MG63 (cell line): ENCODE measurements around the gene DENND2D. TPM values are rescaled to one million over a fixed set of nuclear protein-coding genes. Genes with fewer than 3 reads are reported as not detected.

ENCODE experiments used
- DNase-seq: peaks from one replicate; pipeline ENCODE4 v3.0.0-alpha.2; 2020
- H3K27me3 ChIP-seq: fragments of 250-450 bp; sonication (Bioruptor Pico); 2 replicates; pipeline ENCODE4 v1.5.1; 2020; ENCODE audit warnings: mild to moderate bottlenecking, moderate library complexity
- H3K36me3 ChIP-seq: fragments of 250-450 bp; sonication (Bioruptor Pico); 2 replicates; pipeline ENCODE4 v1.5.1; 2020; ENCODE audit warnings: mild to moderate bottlenecking, moderate library complexity
- H3K4me3 ChIP-seq: fragments of 250-450 bp; sonication (Bioruptor Pico); 2 replicates; pipeline ENCODE4 v1.5.1; 2020; ENCODE audit warnings: mild to moderate bottlenecking, moderate library complexity
- H3K9me3 ChIP-seq: fragments of 250-450 bp; sonication (Bioruptor Pico); 2 replicates; pipeline ENCODE4 v1.5.1; 2020; ENCODE audit warnings: mild to moderate bottlenecking, moderate library complexity
- total RNA-seq: library from RNA; depleted of rRNA; stranded (reverse); fragments of >200 nt; shearing (Covaris generic); gene quantifications from 2 replicates; pipeline ENCODE4 v1.2.3, GENCODE V29; 2014; ENCODE audit warnings: low replicate concordance; rRNA removed

The DENND2D gene
- total RNA-seq, 1 experiment from 2014 or later, result 2.6 TPM

DNA sequence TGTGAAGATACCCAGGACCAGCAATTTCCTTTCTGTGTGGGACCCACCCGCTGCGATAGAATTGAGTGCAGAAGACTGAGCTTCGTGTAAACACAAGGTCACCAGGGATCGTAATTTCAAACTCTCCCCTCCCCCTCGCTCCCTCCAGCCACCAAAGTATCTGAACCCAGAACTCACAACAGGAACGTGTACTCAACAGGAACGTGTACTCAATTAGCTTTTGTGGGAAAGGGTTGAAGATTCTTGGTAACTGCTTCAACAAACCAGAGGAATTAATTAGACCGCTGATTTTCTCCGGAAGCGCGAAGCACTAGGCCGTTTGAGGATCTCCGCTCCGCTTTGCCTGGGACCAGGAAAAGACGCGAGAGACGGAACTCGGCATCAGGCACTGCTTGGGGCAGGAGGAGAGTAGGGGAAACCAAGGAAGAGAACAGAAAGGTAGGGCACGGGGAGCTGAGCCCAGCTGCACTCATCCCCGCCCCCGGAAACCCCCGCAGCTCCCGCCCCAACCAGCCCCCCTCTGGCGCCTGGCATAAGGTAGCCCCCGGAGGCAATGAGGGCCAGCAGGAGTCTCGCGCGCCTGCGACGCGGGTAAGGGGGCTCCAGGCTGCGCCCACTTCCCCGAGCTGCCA is 61.0 kb downstream of the DENND2D start:
- DNase-seq, result peak; percentile 76
- Histone ChIP-seq H3K4me3 (peak overlapping the region; percentile 95), H3K27me3 (no peaks in the 10 kb centered on the region), H3K9me3 (no peaks in the 10 kb centered on the region), H3K36me3 (peaks cover 25% of the 10 kb centered on the region)

Other genes with a start within 250 kb of the DENND2D start
- gene LRIF1, start 236.7 kb downstream of the DENND2D start, total RNA-seq, result 6.9 and 9.4 TPM in 2 replicates
- 56.9 and 73.4 TPM in 2 replicates for gene DRAM2, start 60.6 kb downstream of the DENND2D start, total RNA-seq
- 37.0 and 55.6 TPM in 2 replicates for gene CEPT1, start 60.4 kb downstream of the DENND2D start, total RNA-seq
- gene CHI3L2, start 27.1 kb upstream of the DENND2D start, total RNA-seq, result 1.6 and 3.2 TPM in 2 replicates
- not detected in 2 replicates for gene CHIA, start 90.2 kb upstream of the DENND2D start, total RNA-seq
- gene OVGP1, start 227.1 kb upstream of the DENND2D start, total RNA-seq, result not detected in 2 replicates
- gene WDR77, start 248.6 kb upstream of the DENND2D start, total RNA-seq, result 93.2 and 154 TPM in 2 replicates
- gene ATP5PB, start 248.8 kb upstream of the DENND2D start, total RNA-seq, result 440 and 880 TPM in 2 replicates